Skeletal muscle tissue (tissue), 4 donors: ENCODE results near the gene ANKRD11. TPM values are rescaled to one million over a fixed set of nuclear protein-coding genes. Genes with fewer than 3 reads are reported as not detected.
"Not testable (repeated sequence)": the region's sequence is repeated elsewhere in the genome, so short reads cannot be mapped to it uniquely, and the experiment has no call there.

ENCODE experiments used
- H3K27ac ChIP-seq: one replicate; pipeline ENCODE4 v1.7.0; 2013; ENCODE audit warnings: mild to moderate bottlenecking, low read depth, low read length, inconsistent platforms
- H3K27me3 ChIP-seq, 3 donors: one replicate each; pipeline ENCODE4 v1.7.0; 2013; ENCODE audit warnings: low read length in 3 of 3; ENCODE audit not compliant: control insufficient read depth in 3 of 3, insufficient read depth in 3 of 3
- H3K36me3 ChIP-seq, 3 donors: one replicate each; pipeline ENCODE4 v1.7.0; 2013; ENCODE audit warnings: low read length in 3 of 3; ENCODE audit not compliant: control insufficient read depth in 3 of 3, insufficient read depth in 3 of 3
- H3K4me1 ChIP-seq, 3 donors: one replicate each; pipeline ENCODE4 v1.7.0; 2013; ENCODE audit warnings: low read length in 3 of 3, mild to moderate bottlenecking in 3 of 3; ENCODE audit not compliant: control insufficient read depth in 3 of 3, insufficient read depth in 3 of 3
- H3K4me3 ChIP-seq, 3 donors: one replicate each; pipeline ENCODE4 v1.7.0; 2013; ENCODE audit warnings: low read length in 3 of 3
- H3K9ac ChIP-seq, 3 donors: one replicate each; pipeline ENCODE4 v1.7.0; 2013; ENCODE audit warnings: low read length in 3 of 3, mild to moderate bottlenecking in 3 of 3, moderate library complexity in 2 of 3, low read depth in 1 of 3
- H3K9me3 ChIP-seq, 3 donors: one replicate each; pipeline ENCODE4 v1.7.0; 2013; ENCODE audit warnings: low read length in 3 of 3; ENCODE audit not compliant: control insufficient read depth in 3 of 3
- total RNA-seq: library from RNA; depleted of rRNA; stranded (reverse); fragments of >200 nt; gene quantifications from one replicate; pipeline ENCODE4 v1.2.3, GENCODE V29; 2014
- donor health status: Osteomylitis.

Gene ANKRD11
- total RNA-seq, 1 donor from 2014 or later, result 21.4 TPM

DNA sequence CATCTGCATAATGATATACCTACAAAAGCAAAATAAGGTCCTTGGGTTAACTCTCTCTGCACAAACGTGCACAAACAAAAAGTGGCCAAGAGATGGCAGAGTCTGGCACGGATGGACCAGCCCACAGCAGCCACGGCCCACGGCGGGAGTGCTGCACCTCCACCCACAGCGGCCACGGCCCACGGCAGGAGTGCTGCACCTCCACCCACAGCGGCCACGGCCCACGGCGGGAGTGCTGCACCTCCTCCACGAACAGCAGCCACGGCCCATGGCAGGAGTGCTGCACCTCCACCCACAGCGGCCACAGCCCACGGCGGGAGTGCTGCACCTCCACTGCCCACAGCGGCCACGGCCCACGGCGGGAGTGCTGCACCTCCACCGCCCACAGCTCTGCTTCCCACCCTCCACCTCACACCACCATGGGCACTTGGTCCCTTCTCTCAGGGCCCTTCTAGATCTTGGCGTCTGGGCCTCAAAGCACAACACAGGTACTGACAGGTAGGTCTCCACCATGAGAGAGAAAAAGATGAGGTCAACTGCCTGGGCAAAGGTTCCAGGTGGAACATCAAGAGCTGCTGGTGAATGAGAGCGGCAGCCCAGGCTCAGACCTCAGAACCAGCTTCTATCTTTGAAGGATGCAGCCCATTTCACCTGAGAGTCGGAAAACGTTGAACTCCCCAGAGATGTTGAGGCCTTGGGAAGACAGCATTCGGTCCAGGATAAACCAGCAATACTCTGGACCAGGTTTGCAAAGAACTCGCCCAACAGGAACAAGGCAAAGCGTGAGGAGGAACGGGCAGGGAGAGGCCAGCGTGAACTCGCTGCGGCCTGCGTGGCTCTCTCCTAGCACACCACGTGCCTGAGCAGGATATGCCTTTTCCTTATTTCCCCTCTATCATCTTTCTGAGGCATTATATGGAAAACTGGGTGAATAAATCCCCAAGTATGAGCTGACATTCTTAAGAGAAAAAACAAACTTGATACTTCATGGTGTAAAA, 148.4 kb downstream of the ANKRD11 start:
- no peaks in the 10 kb centered on the region for H3K36me3 ChIP-seq
- H3K4me1 ChIP-seq, result peaks cover 33 to 64% (median 56%) of the 10 kb centered on the region in 3 donors
- H3K27ac ChIP-seq, result no peak overlapping the region
- no peak overlapping the region for H3K4me3 ChIP-seq
- H3K9ac ChIP-seq, result no peak overlapping the region
- H3K9me3 ChIP-seq, result no peaks in the 10 kb centered on the region
- no peaks in the 10 kb centered on the region for H3K27me3 ChIP-seq

GRCh38 chr16:89341279-89341678, 149.1 kb downstream of the ANKRD11 start:
- Histone ChIP-seq H3K27me3 (no peaks in the 10 kb centered on the region), H3K27ac (no peak overlapping the region), H3K4me1 (peaks cover 36 to 62% (median 59%) of the 10 kb centered on the region in 3 donors), H3K4me3 (no peak overlapping the region), H3K9me3 (no peaks in the 10 kb centered on the region), H3K36me3 (no peaks in the 10 kb centered on the region), H3K9ac (no peak overlapping the region)

DNA sequence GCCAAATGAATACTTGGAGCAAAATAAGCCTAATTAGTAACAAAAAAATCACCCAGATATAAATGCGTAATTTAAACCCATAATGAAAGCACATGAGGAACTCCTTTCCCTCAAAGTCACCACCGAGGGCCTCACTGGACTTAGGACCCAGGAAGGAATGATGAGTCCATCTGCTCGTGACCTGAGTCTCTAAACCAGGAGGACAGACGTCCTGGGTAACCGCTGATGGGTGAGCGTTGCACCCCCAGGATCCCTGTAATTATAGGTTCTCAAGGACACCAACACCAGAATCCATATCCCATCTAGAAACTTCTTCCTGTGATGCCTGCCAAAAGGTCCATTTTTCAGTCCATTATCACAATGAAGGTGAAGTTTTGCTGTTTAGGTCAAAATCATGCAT, 151.5 kb downstream of the ANKRD11 start:
- H3K9me3 ChIP-seq, result no peaks in the 10 kb centered on the region
- H3K27ac ChIP-seq, result no peak overlapping the region
- peaks cover 45 to 64% (median 64%) of the 10 kb centered on the region in 3 donors for H3K4me1 ChIP-seq
- no peak overlapping the region for H3K9ac ChIP-seq
- H3K4me3 ChIP-seq, result no peak overlapping the region
- no peaks in the 10 kb centered on the region for H3K27me3 ChIP-seq
- no peaks in the 10 kb centered on the region for H3K36me3 ChIP-seq

DNA sequence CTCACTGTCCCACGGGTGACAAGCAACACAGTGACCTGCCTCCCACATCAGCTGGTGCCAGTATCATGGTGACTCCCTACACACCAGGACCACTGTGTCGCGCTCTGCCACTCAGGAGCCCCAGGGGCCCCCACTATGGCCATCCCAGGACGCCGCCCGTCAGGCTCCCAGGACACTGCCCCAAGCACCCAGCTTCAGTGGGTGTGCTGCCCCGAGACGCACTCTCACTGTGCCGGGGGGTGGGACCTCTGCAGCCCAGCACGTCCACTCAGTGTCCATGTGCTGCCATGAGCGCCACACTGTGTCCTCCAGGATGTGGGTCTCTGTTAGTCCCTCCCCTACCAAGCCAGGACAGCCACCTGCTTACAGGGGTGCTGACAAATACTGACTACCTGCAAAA, 152.4 kb downstream of the ANKRD11 start:
- Histone ChIP-seq H3K27ac (no peak overlapping the region), H3K4me1 (peaks cover 45 to 67% (median 66%) of the 10 kb centered on the region in 3 donors)

DNA sequence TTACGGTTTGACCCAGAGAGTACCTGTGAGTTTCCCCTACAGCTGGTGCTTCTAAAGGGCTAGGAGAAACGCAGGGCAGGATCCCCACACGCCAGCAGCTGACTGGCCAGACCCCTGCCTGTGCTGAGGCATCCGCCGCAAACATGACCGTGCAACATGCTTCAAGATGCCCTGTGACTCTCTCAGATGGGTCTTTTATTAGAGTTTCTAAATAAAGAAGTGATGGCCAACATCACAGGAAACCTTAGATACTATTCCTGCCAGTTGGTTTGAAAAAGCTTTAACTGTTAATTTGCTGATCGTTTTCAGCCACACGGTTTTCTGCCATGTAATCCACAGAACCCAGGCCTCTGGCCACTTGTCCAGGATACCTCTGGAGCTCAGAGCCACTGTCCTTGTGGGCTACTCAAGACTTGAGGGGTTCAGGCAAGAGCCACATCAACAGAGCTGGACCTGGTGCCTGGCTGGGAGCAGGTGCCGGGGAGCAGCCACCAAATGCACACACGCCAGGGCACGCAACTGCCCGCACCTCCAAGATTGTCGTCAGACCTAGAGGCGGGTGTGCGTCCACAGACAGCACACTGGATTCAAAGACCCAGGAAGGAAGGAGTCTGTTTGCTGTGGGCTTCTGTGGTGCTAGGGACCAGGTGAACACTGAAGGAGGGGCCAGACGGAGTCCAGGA, 154.4 kb downstream of the ANKRD11 start:
- H3K27ac ChIP-seq, result peak overlapping the region; percentile 92
- H3K27me3 ChIP-seq, result no peaks in the 10 kb centered on the region
- H3K9ac ChIP-seq, result peak overlapping the region; percentile 78 to 93 (median 81)
- no peaks in the 10 kb centered on the region for H3K9me3 ChIP-seq
- no peaks in the 10 kb centered on the region for H3K36me3 ChIP-seq
- H3K4me3 ChIP-seq, result peak overlapping the region; percentile 34 to 75 (median 70)
- H3K4me1 ChIP-seq, result peaks cover 53 to 63% (median 62%) of the 10 kb centered on the region in 3 donors

More for the DNA sequence above, 152.4 kb downstream of the ANKRD11 start:
- H3K9ac ChIP-seq, result peak overlapping the region in 1 of 3 donors; percentile 40
- H3K36me3 ChIP-seq, result no peaks in the 10 kb centered on the region
- H3K9me3 ChIP-seq, result no peaks in the 10 kb centered on the region
- no peak overlapping the region for H3K4me3 ChIP-seq
- no peaks in the 10 kb centered on the region for H3K27me3 ChIP-seq

DNA sequence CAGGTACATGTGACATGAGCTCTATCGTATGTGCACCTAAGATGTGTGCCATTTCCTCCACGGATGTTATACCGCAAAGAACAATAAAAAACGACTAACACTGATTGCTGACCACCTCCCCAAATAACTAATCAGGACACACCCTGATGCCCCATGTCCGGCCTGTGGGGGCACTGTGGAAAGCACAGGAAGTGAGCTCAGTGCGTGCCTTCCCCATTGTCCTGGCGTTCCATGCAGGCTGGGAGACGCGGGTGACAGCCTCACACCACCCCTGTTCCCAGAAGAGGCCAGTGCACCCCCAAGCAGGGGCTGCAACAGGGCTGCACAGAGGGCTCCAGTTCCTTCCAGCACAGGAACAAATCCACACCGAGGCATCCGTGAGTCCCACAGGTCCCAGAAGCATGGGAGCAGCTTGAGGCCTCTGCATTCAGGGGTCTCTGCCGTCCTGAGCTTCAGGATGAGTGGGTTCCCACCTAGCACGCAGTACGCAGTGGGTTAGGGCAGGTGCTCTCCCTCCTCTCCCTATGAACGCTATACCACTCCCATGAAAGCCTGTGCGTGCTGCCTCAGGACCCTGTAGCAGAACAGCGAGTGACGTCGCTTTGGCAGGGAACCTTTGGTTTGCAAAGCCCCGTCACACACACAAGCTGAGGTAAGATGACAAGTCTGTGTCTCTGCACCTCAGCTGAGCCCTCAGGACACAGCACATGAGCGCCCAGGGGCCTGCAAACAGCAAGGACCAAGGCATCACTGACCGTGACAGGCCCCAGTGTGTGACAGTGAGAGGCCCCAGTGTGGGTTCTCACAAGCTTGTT, 155.2 kb downstream of the ANKRD11 start:
- H3K27ac ChIP-seq, result peak overlapping the region; percentile 92
- peak overlapping the region; percentile 78 to 93 (median 81) for H3K9ac ChIP-seq
- no peaks in the 10 kb centered on the region for H3K36me3 ChIP-seq
- peak overlapping the region; percentile 34 to 75 (median 70) for H3K4me3 ChIP-seq
- no peaks in the 10 kb centered on the region for H3K9me3 ChIP-seq
- no peaks in the 10 kb centered on the region for H3K27me3 ChIP-seq
- peaks cover 55 to 70% (median 62%) of the 10 kb centered on the region in 3 donors for H3K4me1 ChIP-seq

GRCh38 chr16:89334461-89334860, 155.9 kb downstream of the ANKRD11 start:
- Histone ChIP-seq H3K4me3 (peak overlapping the region in 2 of 3 donors; percentile 70 to 75), H3K9me3 (no peaks in the 10 kb centered on the region), H3K27ac (peak overlapping the region; percentile 92), H3K36me3 (no peaks in the 10 kb centered on the region), H3K27me3 (no peaks in the 10 kb centered on the region), H3K4me1 (peaks cover 58 to 75% (median 67%) of the 10 kb centered on the region in 3 donors), H3K9ac (peak overlapping the region in 2 of 3 donors; percentile 81 to 93)

DNA sequence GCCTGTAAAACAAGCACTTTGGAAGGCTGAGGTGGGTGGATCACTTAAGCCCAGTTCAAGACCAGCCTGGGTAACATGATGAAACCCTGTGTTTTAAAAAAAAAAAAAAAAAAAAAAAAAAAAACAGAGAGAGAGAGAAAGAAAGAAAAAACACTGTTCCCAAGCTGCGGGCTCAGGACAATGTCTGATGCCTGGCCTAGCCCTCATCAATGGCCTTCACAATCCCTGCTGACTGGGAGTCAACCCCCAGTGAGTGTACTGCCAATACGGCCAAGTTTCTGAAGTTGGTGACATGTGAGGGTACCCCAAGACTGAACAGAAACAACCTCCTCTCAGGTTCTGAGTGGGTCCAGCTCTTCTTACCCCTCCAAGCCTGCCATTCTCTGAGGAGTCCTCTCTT, 156.3 kb downstream of the ANKRD11 start:
- H3K36me3 ChIP-seq, result no peaks in the 10 kb centered on the region
- peak overlapping the region; percentile 92 for H3K27ac ChIP-seq
- H3K9ac ChIP-seq, result peak overlapping the region; percentile 65 to 93 (median 81)
- peaks cover 58 to 77% (median 69%) of the 10 kb centered on the region in 3 donors for H3K4me1 ChIP-seq
- H3K4me3 ChIP-seq, result peak overlapping the region in 2 of 3 donors; percentile 29 to 70
- no peaks in the 10 kb centered on the region for H3K9me3 ChIP-seq
- H3K27me3 ChIP-seq, result no peaks in the 10 kb centered on the region

- Histone ChIP-seq H3K9ac (peak overlapping the region in 2 of 3 donors; percentile 51 to 65), H3K4me1 (peaks cover 55 to 76% (median 69%) of the 10 kb centered on the region in 3 donors), H3K27ac (peak overlapping the region; percentile 92)
- not testable (repeated sequence) for H3K27me3 ChIP-seq, H3K9me3 ChIP-seq, H3K4me3 ChIP-seq, H3K36me3 ChIP-seq
Measured at GRCh38 chr16:89333401-89334001, 156.9 kb downstream of the ANKRD11 start.
